Chondrocyte (in vitro differentiated cells): ENCODE results near the gene NPHP3. TPM values are rescaled to one million over a fixed set of nuclear protein-coding genes. Genes with fewer than 3 reads are reported as not detected.

Source experiments
- DNase-seq: peaks from one replicate; pipeline ENCODE4 v3.0.0; 2021; ENCODE audit warnings: mixed read lengths, low spot score
- H3K27ac Mint-ChIP-seq: one replicate; pipeline ENCODE4 v1.8.0; 2021; ENCODE audit warnings: mild to moderate bottlenecking, moderate library complexity, mixed read lengths; ENCODE audit not compliant: unreplicated experiment
- H3K27me3 Mint-ChIP-seq: 2 replicates; pipeline ENCODE4 v1.8.0; 2021; ENCODE audit warnings: low read depth, mixed read lengths
- H3K36me3 Mint-ChIP-seq: 2 replicates; pipeline ENCODE4 v1.8.0; 2021; ENCODE audit warnings: low read depth, mixed read lengths
- H3K4me1 Mint-ChIP-seq: 2 replicates; pipeline ENCODE4 v1.8.0; 2021; ENCODE audit warnings: low read depth, mild to moderate bottlenecking, mixed read lengths
- H3K4me3 Mint-ChIP-seq: one replicate; pipeline ENCODE4 v1.8.0; 2021; ENCODE audit warnings: mild to moderate bottlenecking, moderate library complexity, mixed read lengths; ENCODE audit not compliant: unreplicated experiment
- H3K9me3 Mint-ChIP-seq: 2 replicates; pipeline ENCODE4 v1.8.0; 2021; ENCODE audit warnings: low read depth, mixed read lengths
- total RNA-seq: library from RNA; stranded (reverse); gene quantifications from 3 replicates; pipeline ENCODE4 v1.2.1, GENCODE V29; 2021
- TF ChIP-seq, protein P1 (sequence below): fragments of 200-600 bp; sonication (generic); IDR thresholded peaks from 2 replicates; pipeline ENCODE4 v1.5.0; 2021; ENCODE audit warnings: antibody characterized with exemption, mild to moderate bottlenecking, moderate library complexity

NPHP3 gene
- total RNA-seq, 1 donor from 2014 or later: 24.6 TPM

- Mint-ChIP-seq H3K4me3 (no peak overlapping the region), H3K27ac (no peak overlapping the region), H3K27me3 (no peaks in the 10 kb centered on the region), H3K4me1 (no peaks in the 10 kb centered on the region), H3K9me3 (no peaks in the 10 kb centered on the region), H3K36me3 (peaks cover 30% of the 10 kb centered on the region)
- TF ChIP-seq, protein P1, sequence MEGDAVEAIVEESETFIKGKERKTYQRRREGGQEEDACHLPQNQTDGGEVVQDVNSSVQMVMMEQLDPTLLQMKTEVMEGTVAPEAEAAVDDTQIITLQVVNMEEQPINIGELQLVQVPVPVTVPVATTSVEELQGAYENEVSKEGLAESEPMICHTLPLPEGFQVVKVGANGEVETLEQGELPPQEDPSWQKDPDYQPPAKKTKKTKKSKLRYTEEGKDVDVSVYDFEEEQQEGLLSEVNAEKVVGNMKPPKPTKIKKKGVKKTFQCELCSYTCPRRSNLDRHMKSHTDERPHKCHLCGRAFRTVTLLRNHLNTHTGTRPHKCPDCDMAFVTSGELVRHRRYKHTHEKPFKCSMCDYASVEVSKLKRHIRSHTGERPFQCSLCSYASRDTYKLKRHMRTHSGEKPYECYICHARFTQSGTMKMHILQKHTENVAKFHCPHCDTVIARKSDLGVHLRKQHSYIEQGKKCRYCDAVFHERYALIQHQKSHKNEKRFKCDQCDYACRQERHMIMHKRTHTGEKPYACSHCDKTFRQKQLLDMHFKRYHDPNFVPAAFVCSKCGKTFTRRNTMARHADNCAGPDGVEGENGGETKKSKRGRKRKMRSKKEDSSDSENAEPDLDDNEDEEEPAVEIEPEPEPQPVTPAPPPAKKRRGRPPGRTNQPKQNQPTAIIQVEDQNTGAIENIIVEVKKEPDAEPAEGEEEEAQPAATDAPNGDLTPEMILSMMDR: no peak
- no peak for DNase-seq
Measured at GRCh38 chr3:132690040-132690439, 32.2 kb downstream of the NPHP3 start.

GRCh38 chr3:132682201-132682600, 40.0 kb downstream of the NPHP3 start:
- Mint-ChIP-seq H3K27ac (no peak overlapping the region), H3K36me3 (peaks cover 12% of the 10 kb centered on the region), H3K27me3 (no peaks in the 10 kb centered on the region), H3K4me1 (peaks cover 4% of the 10 kb centered on the region), H3K9me3 (no peaks in the 10 kb centered on the region), H3K4me3 (no peak overlapping the region)
- TF ChIP-seq, protein P1: no peak
- DNase-seq: no peak

- DNase-seq: no peak
- Mint-ChIP-seq H3K36me3 (peaks cover 12% of the 10 kb centered on the region), H3K4me1 (peaks cover 4% of the 10 kb centered on the region), H3K27me3 (no peaks in the 10 kb centered on the region), H3K9me3 (no peaks in the 10 kb centered on the region), H3K27ac (no peak overlapping the region), H3K4me3 (no peak overlapping the region)
- TF ChIP-seq, protein P1: no peak
Measured at GRCh38 chr3:132681421-132681820, 40.8 kb downstream of the NPHP3 start.

GRCh38 chr3:132679911-132680310, 42.3 kb downstream of the NPHP3 start:
- H3K4me1 Mint-ChIP-seq: peaks cover 4% of the 10 kb centered on the region
- no peak overlapping the region for H3K4me3 Mint-ChIP-seq
- TF ChIP-seq, protein P1: no peak
- H3K27me3 Mint-ChIP-seq: no peaks in the 10 kb centered on the region
- H3K36me3 Mint-ChIP-seq: peaks cover 13% of the 10 kb centered on the region
- DNase-seq: no peak
- no peaks in the 10 kb centered on the region for H3K9me3 Mint-ChIP-seq
- no peak overlapping the region for H3K27ac Mint-ChIP-seq

- Mint-ChIP-seq H3K27me3 (no peaks in the 10 kb centered on the region), H3K36me3 (peaks cover 18% of the 10 kb centered on the region), H3K9me3 (no peaks in the 10 kb centered on the region), H3K4me1 (peaks cover 4% of the 10 kb centered on the region), H3K4me3 (no peak overlapping the region), H3K27ac (no peak overlapping the region)
- DNase-seq: no peak
- TF ChIP-seq, protein P1: no peak
Measured at GRCh38 chr3:132675408-132675807, 46.8 kb downstream of the NPHP3 start.
